Mononuclear cell (primary cell): Measurements from ENCODE around the gene FAM149A. TPM values are rescaled to one million over a fixed set of nuclear protein-coding genes. Genes with fewer than 3 reads are reported as not detected.
A peak's percentile ranks its signal among the peaks of the same experiment; 100 is the strongest.

Experiments used
- H3K27me3 ChIP-seq: 2 replicates; pipeline ENCODE4 v1.6.0; 2011; ENCODE audit warnings: low read length, control low read depth; ENCODE audit not compliant: insufficient read depth
- H3K4me1 ChIP-seq: 2 replicates; pipeline ENCODE4 v1.5.1; 2011; ENCODE audit warnings: mild to moderate bottlenecking, low read length, control low read depth; ENCODE audit not compliant: insufficient read depth
- H3K4me3 ChIP-seq: 2 replicates; pipeline ENCODE4 v1.5.1; 2011; ENCODE audit warnings: mild to moderate bottlenecking, low read length, moderate library complexity
- H3K9me3 ChIP-seq: 2 replicates; pipeline ENCODE4 v1.5.1; 2011; ENCODE audit warnings: low read depth, mild to moderate bottlenecking, control low read depth, low read length
- total RNA-seq: library from RNA; depleted of rRNA; stranded (reverse); fragments of >200 nt; gene quantifications from one replicate; pipeline ENCODE4 v1.2.3, GENCODE V29; 2012

FAM149A gene
- total RNA-seq, 1 donor = 0.42 TPM

DNA sequence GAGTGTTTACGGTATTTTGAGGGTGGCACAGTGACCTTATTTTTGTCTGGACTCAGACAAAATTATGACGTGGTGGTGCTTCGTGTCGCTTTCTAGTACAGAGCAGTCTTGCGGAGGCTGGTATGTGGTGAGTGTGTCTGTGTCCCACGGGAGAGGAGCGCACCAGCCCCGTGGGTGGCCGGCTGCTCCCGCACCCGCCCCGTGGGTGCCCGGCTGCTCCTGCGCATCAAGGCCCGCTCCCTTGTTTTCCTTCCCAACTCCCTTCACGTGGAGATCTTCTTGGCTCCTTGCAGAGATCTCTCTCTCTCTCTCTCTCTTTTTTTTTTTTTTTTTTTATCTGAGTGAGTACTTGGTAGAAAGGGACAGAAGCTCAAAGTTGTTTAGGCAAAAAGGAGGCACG lies 12.2 kb upstream of the FAM149A start:
- Histone ChIP-seq H3K9me3 (no peaks in the 10 kb centered on the region), H3K27me3 (no peaks in the 10 kb centered on the region), H3K4me3 (no peak overlapping the region), H3K4me1 (no peaks in the 10 kb centered on the region)

DNA sequence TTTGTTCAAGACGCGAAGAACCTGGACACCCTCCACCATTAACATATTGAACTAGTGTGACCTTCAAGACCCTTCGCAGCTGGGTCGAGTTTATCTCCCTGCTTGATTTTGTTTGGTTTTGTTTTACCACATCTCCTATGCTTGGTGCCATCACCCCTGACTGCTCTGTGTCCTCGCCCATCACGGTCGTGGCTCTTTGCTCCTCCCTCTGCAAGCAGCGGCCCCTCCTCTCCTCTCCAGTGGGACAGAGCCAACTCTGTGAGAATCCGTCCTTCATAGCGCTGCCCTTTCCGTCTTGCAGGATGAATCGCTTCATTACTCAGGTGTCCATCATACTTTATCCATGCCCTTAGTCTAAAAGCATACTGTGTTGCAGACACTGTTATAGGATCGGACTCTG lies 9.1 kb upstream of the FAM149A start:
- no peaks in the 10 kb centered on the region for H3K27me3 ChIP-seq
- H3K9me3 ChIP-seq = no peaks in the 10 kb centered on the region
- no peaks in the 10 kb centered on the region for H3K4me1 ChIP-seq
- H3K4me3 ChIP-seq = no peak overlapping the region

DNA sequence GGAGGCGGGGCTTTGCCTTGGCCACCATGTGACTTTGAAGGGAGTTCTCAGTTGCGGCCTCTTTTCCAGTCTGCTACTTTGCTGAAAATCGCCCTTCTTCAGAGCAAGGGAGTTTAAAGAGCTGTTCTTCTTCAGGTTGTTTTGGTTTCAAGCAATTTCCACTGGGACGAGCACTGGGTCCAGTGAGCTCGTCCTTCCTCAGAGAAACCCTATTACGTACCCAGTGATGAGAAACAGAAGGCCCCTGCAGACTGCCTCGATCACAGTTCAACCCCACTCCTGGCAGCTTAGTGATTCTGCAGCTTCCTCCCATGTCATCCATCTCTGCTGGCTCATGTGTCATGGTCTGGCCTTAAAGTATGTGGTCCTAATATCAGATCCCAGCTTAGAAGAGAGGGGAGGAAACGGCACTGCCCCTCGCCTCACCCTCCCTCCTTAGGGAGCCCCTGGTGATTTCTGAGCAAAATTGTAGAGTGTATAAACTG lies 7.8 kb upstream of the FAM149A start:
- Histone ChIP-seq H3K4me3 (no peak overlapping the region), H3K9me3 (no peaks in the 10 kb centered on the region), H3K4me1 (no peaks in the 10 kb centered on the region), H3K27me3 (no peaks in the 10 kb centered on the region)

DNA sequence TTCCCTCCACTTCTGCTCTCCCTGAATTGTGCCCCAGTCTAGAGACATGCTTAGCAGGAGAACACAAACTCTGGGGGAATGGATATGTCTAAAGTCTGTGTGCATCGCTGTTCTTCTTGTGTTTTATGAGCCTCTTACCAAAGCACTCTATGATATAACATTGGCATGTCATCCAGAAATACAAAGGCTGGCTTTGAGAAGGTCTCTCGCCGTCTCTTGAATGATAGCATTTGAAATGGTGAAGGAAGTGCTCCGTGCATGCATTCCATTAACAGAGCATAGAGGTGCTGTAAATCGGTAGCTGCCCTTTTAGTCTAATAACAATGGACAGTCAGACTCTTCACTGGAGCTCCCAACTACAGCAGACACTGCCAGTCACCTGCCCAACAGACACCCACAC lies 7.1 kb upstream of the FAM149A start:
- Histone ChIP-seq H3K4me1 (no peaks in the 10 kb centered on the region), H3K4me3 (no peak overlapping the region), H3K9me3 (no peaks in the 10 kb centered on the region), H3K27me3 (no peaks in the 10 kb centered on the region)

DNA sequence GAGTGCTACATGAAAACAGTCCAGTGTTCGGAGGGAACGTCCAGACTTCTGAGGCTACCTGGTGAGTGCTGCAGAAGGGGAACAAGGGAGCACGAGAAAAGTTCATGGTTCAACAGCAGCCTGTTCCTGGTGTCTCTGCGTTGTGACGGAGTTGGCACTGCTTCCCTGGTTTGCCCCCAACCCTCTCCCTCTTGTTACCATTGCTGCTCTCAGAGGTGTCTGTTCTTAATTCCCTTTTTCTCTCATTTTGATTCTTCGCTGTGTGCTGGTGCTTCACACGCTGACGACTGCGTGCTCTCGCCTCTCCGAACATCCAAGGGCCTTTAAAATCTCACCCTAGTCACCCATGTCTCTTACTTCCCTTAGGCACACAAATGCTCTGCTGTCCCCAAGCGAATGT lies 1.6 kb upstream of the FAM149A start:
- Histone ChIP-seq H3K4me3 (no peak overlapping the region), H3K4me1 (peaks cover 5% of the 10 kb centered on the region), H3K9me3 (no peaks in the 10 kb centered on the region), H3K27me3 (peaks cover 48% of the 10 kb centered on the region)

DNA sequence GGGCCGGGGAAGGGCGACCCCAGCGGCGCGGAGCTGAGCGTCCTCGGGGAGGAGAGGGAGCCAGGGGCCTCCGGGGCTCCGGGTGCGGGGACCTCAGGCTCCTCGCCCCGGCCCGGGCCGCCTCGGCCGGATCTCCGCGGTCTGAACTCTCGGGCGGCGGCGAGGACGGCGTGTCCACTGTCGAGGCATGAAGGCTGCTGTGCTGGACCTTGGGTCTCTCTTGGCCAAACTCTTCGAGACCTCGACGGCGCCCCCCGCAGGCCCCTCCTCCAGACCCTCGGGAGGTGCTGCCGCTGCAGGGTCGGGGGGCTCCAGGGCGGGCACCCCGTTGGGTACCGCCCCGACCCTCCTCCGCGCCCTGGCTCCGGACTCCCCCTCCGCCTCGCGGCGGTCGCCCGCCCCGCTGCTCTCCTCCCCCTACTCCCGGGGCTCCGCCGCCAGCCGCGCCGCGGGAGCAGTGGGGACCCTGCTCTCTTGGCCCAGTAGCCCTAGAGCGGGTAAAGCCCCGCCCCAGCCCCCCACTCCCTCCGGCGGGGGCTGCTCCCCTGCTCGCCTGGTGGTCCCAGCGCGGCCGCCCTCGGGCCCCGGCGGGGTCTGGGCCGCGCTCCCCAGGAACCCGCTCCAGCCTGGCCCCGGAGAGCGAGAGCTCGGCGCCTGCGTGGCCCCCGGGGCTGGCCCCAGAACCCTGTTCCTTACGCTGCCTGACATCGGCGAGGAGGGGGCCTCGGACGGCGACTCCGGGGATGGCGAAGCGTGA lies 564 bp downstream of the FAM149A start:
- H3K4me1 ChIP-seq = peaks cover 5% of the 10 kb centered on the region
- H3K27me3 ChIP-seq = peaks cover 63% of the 10 kb centered on the region
- peak overlapping the region; percentile 8 for H3K4me3 ChIP-seq
- H3K9me3 ChIP-seq = no peaks in the 10 kb centered on the region

DNA sequence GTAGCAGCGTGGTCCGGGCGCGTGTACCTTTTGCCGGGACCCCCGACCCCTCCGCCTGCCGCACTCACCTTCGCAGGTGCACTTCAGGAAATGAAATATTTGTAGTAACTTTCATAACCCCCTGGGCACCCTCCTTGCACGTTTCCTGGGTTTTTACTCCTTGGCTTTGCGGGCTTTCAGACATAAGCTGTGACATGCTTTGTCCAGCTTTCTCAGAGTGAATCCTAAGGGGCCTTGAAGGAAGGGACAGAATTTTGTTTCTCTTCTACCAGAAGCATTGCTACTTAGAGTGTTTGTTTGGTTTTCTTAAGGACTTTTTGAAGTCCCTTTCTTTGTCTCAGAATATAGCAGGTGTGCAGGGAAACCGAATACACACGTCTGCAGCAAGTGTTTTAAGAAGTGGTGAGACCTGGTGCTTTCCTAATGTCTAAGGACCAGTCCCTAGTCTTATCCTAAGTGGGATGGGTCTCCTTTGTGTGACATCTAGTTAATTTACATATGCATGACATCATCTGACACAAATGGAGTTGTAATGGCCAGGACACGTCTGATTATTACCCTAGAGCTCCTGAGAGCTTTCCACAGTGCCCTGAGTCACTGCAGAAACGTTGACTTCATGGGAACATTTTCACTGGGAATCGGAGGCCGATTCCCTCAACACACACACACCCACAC lies 1.3 kb downstream of the FAM149A start:
- Histone ChIP-seq H3K4me3 (no peak overlapping the region), H3K9me3 (no peaks in the 10 kb centered on the region)

DNA sequence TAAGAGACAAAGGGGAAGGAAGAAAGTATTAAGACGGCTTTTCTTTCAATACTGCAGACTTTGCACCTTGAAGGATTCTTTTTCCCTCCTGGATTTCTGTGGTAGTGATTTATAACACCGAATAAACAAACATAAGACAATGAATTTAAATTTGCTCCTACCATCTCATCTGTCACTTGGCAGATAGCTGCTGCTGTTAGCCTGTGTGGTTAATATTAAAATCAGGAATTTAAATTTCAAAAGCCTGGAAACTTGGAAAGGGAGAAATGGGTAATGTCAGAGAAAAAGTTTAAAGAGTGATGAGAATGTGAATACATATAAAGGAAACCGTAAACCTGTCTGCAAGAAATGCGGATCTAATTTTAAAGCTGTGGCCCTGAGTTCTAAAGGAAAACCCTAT lies 3.4 kb downstream of the FAM149A start:
- Histone ChIP-seq H3K4me3 (no peak overlapping the region), H3K27me3 (peaks cover 58% of the 10 kb centered on the region), H3K4me1 (peaks cover 5% of the 10 kb centered on the region), H3K9me3 (no peaks in the 10 kb centered on the region)

More for the DNA sequence above, 1.3 kb downstream of the FAM149A start:
- peaks cover 5% of the 10 kb centered on the region for H3K4me1 ChIP-seq
- H3K27me3 ChIP-seq = peaks cover 63% of the 10 kb centered on the region

DNA sequence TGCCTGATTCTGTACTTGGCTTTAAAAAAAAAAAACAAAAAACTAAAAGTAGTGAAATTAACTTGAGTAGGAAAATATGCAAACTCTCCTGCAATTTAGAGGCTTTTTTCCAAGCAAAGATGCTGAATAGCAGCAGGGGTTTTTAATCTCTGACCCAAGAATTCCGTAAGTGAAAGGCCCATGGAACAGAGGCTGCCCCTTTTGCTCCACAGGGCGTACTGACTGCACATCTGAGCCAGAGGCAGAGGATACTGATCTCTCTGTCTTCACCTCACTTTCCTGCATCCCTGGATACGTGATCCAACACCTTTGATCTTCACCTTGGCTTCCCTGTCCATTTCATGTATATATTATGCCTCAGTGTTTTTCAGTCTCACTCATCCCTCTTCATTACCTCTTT lies 3.9 kb downstream of the FAM149A start:
- Histone ChIP-seq H3K27me3 (peaks cover 54% of the 10 kb centered on the region), H3K4me3 (no peak overlapping the region), H3K9me3 (no peaks in the 10 kb centered on the region), H3K4me1 (peaks cover 5% of the 10 kb centered on the region)

DNA sequence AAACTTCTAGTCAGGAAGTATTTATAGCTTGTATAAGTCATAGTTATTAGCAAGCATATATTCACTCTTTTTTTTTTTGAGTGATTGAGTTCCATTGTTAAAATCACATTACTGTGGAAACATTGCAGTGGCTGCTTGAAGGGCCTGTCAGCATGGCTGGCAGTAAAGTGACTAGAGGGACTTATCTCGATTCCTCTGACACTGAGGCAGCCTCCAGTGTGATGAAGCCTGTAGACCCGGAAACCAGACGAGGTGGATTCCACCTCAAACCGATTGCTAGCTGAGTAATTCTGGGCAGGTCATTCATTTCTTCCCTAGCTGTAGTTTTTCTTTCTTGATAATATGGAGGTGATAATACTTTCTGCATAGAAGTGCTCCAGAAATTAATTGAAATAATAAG lies 4.7 kb downstream of the FAM149A start:
- Histone ChIP-seq H3K9me3 (no peaks in the 10 kb centered on the region), H3K27me3 (peaks cover 45% of the 10 kb centered on the region), H3K4me3 (no peak overlapping the region), H3K4me1 (peaks cover 5% of the 10 kb centered on the region)

DNA sequence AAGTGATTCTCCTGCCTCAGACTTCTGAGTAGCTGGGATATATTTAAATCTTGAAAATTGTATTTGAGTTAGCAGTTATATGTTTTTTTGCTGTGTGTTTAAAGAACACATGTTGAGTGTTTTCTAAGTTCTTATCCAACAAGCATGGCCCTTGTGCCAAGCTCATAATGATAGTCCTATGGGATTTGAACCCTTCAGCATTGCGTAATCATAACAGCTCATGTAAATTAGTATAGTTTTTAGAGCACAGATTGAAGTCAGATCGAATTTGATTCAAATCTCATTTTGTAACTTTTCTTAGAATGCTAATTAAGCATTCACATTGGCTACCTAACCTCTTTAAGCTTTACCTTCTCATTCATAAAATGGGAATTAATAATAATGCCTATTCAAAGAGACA lies 12.2 kb downstream of the FAM149A start:
- no peak overlapping the region for H3K4me3 ChIP-seq
- H3K9me3 ChIP-seq = no peaks in the 10 kb centered on the region
- peaks cover 14% of the 10 kb centered on the region for H3K27me3 ChIP-seq
- no peaks in the 10 kb centered on the region for H3K4me1 ChIP-seq

DNA sequence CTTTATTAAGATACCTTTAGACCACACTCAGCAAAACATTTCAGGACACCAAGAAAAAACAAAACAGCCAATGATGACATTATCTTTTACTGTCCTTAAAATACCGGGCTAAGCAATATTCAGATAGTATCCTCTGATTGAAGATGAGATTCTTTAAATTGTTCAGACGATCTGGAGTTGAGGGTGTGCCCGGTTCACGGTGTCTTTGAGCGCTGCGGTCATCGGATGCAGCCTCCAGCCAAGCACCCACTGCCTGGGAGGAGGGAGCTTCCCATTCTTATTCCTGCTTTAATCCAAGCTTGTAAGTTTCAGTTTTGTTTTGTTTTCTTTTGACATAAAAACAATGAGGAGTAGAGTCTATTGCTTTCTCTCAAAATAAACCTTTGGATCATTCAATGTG lies 14.1 kb downstream of the FAM149A start:
- Histone ChIP-seq H3K9me3 (no peaks in the 10 kb centered on the region), H3K27me3 (peaks cover 14% of the 10 kb centered on the region), H3K4me3 (no peak overlapping the region), H3K4me1 (no peaks in the 10 kb centered on the region)

DNA sequence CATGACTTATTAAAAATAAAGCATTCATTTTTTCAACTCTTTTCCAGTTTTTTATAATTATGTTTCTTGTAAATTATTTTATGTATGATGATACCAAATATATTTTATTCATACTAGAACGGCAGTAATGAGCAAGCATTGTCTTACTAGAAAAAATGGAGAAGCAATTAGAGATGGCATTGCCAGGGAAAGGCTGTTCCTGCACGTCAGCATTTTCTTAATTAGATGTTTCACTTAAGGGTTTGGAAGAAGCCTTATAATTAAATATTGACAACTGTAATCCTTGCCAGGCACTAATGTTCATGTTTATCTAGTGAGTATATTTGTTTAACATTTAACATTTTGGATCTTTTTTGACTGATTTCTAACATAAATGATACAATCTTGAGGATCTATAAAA lies 16.6 kb downstream of the FAM149A start:
- Histone ChIP-seq H3K9me3 (no peaks in the 10 kb centered on the region), H3K4me1 (no peaks in the 10 kb centered on the region), H3K4me3 (no peak overlapping the region), H3K27me3 (peaks cover 14% of the 10 kb centered on the region)

DNA sequence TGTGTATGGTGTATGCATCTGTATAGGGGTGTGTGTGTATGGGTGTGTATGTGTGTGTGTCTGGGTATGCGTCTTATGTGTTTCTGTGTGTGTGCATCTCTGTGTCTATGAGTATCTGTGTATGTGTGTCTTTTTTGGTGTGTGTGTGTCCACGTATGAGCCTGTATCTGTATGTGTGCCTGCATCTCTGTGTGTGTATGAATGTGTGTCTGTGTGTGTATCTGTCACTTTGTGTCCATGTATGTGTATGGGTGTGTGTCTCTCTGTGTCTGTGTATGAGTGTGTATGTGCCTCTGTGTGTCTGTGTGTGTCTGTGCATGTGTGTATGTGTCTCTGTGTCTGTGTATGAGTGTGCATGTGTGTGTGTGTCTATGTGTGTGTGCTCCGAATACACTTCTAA lies 24.3 kb downstream of the FAM149A start:
- no peaks in the 10 kb centered on the region for H3K4me1 ChIP-seq
- H3K9me3 ChIP-seq = no peaks in the 10 kb centered on the region
- no peak overlapping the region for H3K4me3 ChIP-seq
- H3K27me3 ChIP-seq = peaks cover 6% of the 10 kb centered on the region

DNA sequence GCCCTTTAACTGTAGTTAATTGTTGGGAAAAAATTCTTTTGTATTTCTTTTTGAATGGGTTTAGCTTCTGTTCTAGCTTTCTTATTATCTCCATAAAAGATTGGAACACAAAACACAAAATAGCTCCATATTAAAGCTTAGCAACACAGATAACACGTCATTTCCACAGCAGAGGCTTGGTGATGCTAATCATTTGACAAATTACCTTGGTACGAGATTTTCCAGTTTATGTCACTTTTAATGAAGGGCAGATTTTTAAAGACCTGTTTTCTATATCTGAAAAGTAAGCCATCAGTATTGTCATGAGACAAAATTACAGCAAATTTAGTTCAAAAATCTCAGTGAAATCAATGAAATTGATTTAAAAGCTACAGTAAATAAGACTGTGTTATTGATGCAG lies 27.4 kb downstream of the FAM149A start:
- no peaks in the 10 kb centered on the region for H3K4me1 ChIP-seq

More for the DNA sequence above, 27.4 kb downstream of the FAM149A start:
- Histone ChIP-seq H3K9me3 (no peaks in the 10 kb centered on the region), H3K27me3 (peaks cover 6% of the 10 kb centered on the region), H3K4me3 (no peak overlapping the region)
